GM21381 (cell line): ENCODE measurements around the gene BRWD1.

Experiments
- ATAC-seq: cut with Tn5 transposase; IDR thresholded peaks from one replicate; pipeline ENCODE4 v1.9.1; 2021; ENCODE audit warnings: mild to moderate bottlenecking, moderate library complexity; ENCODE audit not compliant: unreplicated experiment

The BRWD1 gene

DNA sequence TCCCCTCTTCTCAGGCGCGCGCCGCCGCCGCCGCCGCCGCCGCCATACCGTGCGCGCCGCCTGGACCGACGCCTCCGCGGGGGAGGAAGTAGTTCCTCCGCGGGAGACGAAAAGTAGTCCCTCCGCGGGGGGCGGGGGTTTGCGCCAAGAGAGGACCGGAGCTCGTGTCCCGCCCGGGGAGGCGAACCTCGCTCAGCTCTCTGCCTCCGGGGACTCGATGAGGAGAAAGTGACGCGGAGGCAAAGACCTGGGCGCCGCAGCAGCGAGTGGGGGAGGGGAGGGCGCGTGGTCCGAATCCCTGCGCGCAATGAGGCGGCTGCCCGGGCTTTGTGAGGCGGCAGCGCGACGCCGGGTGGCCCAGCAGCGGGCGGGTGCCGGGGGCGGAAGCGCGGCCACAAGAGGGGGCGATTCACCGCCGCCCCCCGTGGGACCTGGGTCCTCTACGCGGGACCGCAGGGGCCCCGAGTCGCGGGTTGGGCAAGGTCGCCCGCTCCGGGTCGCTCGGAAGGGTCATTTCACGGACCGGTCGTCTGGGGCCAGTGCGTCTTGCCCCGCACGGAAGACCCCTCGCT, at the start of gene BRWD1:
TSS of gene BRWD1 (minus strand) at position 62 of the 572 bp plus-strand sequence. CDS start 141 bp downstream, outside the sequence.
- peak; percentile 48 for ATAC-seq

- ATAC-seq = no peak
Observed at GRCh38 chr21:39362733-39363132, 49.3 kb upstream of the BRWD1 start.

GRCh38 chr21:39359382-39359781, 46.0 kb upstream of the BRWD1 start:
- no peak for ATAC-seq

- ATAC-seq = no peak
Observed at GRCh38 chr21:39353295-39353694, 39.9 kb upstream of the BRWD1 start.

DNA sequence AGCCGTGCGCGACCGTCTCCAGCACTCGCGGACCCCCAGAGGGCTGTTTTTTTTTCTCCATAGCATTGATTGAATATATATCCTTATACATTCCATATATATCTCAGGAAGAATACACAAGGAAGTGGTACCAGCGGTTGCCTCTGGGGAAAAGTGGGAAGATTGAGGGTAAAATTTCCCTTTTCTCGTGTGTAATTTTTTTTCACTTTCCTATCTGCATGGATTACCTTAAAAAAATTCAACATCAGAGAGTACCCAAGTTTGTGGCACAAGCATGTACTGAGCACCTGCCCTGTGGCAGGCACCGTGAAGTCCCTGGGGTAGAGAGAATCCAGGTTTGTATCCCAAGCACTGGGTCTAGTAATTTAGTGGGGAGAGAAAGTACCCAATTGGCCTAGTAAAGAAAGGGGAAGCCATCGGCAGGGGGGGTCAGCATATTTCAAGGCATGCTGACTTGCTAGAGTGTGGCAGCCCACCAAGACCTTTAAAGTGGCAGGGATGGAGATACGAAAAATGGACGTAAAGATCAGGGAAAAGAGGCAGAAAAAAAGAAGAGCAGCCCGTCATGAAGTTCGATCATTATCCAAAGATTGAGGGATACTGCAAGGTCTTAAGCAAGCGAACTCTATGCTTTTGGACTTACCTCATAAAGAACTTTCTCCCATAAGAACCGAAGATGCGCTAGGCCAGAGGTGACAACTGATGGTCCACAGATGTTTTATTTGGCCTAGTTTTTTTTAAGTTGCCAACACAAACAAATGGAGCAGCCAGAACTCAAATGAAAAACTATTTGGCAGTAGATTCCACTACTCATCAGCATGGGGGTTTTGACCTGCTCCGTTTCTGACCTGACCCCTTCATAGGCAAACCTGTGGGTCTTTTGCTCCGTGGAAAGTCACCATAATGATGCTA, 36.9 kb upstream of the BRWD1 start:
- ATAC-seq = no peak

GRCh38 chr21:39349211-39350093, 36.0 kb upstream of the BRWD1 start:
- ATAC-seq = peak; percentile 83

GRCh38 chr21:39348355-39349210, 35.2 kb upstream of the BRWD1 start, which contains the start of gene HMGN1:
Gene HMGN1, minus strand, starts transcription at chr21:39349088. Its CDS starts 171 bp downstream, at chr21:39348917.
- ATAC-seq = peak; percentile 49

- no peak for ATAC-seq
Observed at GRCh38 chr21:39348040-39348354, 34.6 kb upstream of the BRWD1 start.

- no peak for ATAC-seq
Observed at GRCh38 chr21:39347537-39347936, 34.1 kb upstream of the BRWD1 start.

- no peak for ATAC-seq
Observed at GRCh38 chr21:39346671-39347331, 33.4 kb upstream of the BRWD1 start.

DNA sequence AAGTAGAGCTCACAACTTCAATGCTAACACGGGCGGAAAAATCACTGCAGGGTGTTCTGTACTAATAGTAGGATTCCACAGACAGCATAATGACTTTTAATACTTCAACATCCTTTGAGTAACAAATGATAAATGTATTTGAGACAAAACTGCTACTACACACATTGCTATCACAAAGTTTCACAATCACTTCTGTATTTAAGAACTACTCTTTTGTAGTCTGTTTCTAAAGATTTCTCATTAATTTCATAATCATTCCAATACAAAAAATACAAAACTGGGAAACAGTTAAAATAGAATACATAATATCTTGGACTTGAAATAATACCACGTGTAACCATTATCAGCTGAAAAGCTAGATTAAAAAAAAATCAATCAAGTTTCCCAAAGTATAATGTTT, 32.8 kb upstream of the BRWD1 start:
- no peak for ATAC-seq

DNA sequence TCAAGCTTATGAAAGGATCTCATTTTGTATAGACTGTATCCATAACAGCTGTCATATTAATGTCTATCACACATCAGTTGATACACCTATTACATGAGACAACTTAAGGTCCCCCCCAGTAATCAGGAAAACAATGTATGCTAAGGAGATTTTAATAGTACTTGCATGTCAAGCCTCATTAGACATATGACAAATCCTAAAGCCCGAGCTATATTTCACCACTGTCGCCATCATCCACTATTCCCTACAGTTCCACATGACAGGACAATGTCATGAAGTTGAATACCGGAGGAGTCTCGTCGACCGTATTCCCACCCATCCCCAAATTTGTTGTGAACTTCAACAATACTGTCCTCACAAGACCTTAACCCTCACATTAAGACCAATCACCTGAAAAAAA, 32.0 kb upstream of the BRWD1 start:
- no peak for ATAC-seq

DNA sequence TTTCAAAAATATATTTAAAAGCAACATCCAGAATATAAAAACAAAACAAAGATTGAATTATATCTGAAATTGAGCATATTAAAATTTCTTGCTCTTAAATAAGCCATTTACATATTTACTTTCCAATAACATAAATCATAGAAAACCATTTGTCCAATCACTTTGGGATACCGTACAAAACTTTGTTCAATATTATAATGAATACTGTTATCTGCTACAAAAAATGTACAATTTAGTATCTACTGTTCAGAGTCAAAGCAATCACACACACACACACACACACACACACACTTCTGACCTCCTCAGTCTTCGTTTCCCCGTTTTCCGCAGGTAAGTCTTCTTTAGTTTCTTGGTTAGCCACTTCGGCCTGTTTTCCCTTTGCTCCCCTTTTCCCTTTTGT, 31.4 kb upstream of the BRWD1 start:
- ATAC-seq = no peak

- no peak for ATAC-seq
Observed at GRCh38 chr21:39341249-39341923, 28.0 kb upstream of the BRWD1 start.

DNA sequence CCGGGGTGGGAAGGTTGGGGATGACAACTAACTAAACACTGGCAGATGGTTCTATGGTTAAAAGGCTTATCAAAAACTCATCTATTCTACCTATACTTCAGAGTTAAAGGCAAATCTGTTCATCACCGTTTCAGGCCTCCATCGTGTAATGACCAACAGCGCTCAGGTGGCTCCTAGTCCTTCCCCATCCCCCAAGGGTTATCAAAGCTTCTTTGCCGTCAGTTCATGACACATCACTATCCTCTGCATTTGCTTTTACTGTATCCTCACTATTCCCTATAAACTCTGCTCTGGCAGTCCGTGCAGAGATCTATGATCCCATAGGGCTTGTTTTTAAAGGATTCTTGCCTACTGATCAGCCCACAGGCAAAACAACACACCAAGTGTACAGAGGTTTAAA, 27.3 kb upstream of the BRWD1 start:
- ATAC-seq = no peak

DNA sequence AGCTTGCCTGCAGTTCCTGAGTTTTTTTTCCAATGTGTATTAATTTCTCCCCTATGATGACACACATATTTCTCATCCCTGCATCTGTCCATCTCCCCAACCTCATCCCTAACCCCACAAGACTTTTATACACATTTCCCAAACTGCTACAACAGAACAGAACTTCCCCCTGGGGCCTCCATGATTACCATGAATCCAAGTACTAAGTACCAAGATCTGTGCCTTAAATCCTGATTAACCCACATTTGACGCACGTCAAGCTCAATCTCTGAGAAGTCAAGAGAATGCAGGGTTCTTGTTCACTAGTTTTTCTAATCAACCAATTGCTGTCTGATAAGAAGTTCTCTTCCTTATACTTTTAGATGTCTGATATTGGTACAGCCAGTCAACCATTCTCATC, 25.8 kb upstream of the BRWD1 start:
- ATAC-seq = no peak

DNA sequence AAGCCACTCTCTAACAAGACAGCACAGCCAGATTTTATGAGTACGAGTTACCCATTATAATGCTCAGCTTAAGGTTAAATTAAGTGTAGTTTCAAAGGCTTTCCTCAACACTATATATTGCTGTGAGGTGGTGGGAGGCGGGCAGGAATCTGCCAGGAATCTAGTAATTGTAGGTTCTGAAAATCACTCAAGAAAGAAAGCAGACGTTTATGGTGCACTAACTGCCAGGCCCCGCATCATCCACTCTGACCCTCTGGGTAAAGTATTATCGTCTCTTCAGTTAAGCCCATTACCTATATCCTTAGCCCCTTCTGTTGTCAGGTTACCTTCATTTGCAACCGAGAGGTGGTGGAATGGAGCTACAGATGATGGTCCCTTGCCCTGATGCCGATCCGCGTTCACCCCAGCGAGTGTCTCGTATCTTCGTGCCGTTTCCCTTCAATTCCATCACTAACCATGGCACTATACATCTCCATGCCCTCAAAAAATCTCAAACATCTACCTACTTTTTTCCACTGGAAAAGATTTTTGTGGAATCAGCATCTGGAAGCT, 23.1 kb upstream of the BRWD1 start:
- no peak for ATAC-seq

- no peak for ATAC-seq
Observed at GRCh38 chr21:39334611-39335010, 21.2 kb upstream of the BRWD1 start.

- ATAC-seq = no peak
Observed at GRCh38 chr21:39332175-39332574, 18.7 kb upstream of the BRWD1 start.
